Measurements from ENCODE around the gene CIRBP. TPM values are rescaled to one million over a fixed set of nuclear protein-coding genes. Genes with fewer than 3 reads are reported as not detected.

The CIRBP gene
- total and polyA plus RNA-seq, 2 of the 13 experiments (the other 11 are each of a cell fraction or from before 2014, with no cell fraction given), result 133 to 140 TPM

GRCh38 chr19:1269065-1269477 lies at the start of gene CIRBP (continued):
- TF ChIP-seq, protein P1, sequence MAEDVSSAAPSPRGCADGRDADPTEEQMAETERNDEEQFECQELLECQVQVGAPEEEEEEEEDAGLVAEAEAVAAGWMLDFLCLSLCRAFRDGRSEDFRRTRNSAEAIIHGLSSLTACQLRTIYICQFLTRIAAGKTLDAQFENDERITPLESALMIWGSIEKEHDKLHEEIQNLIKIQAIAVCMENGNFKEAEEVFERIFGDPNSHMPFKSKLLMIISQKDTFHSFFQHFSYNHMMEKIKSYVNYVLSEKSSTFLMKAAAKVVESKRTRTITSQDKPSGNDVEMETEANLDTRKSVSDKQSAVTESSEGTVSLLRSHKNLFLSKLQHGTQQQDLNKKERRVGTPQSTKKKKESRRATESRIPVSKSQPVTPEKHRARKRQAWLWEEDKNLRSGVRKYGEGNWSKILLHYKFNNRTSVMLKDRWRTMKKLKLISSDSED (CRISPR knock-in tag; IDR thresholded peaks at IDR 0.05), result no peak
- TF ChIP-seq ZNF773 (CRISPR knock-in tag; IDR thresholded peaks at IDR 0.05; ENCODE audit: borderline replicate concordance) (peak; percentile 69; the same call in 1 of the 2 replicates), ZNF431 (CRISPR knock-in tag; IDR thresholded peaks at IDR 0.05; ENCODE audit: borderline replicate concordance, low read depth) (no peak; the same call in 1 of the 2 replicates), SKIL (CRISPR knock-in tag; IDR thresholded peaks at IDR 0.05; ENCODE audit: borderline replicate concordance) (no peak), SNAPC2 (CRISPR knock-in tag; IDR thresholded peaks at IDR 0.05) (0 out of 2 replicates have a peak, but pooled peaks have one; percentile 42), TCF7L2 (IDR thresholded peaks at IDR 0.05; ENCODE audit: low read depth, low read length) (no peak), CENPX (CRISPR knock-in tag; IDR thresholded peaks at IDR 0.05) (no peak), ZNF770 (CRISPR knock-in tag; IDR thresholded peaks at IDR 0.05) (no peak), ZNF768 (CRISPR knock-in tag; IDR thresholded peaks at IDR 0.05) (no peak; the same call in 1 of the 2 replicates), SRF (IDR thresholded peaks at IDR 0.05; ENCODE audit: low read depth, low read length) (no peak), ZNF124 (CRISPR knock-in tag; IDR thresholded peaks at IDR 0.05) (no peak), ZNF317 (CRISPR knock-in tag; IDR thresholded peaks at IDR 0.05) (no peak), ZSCAN31 (CRISPR knock-in tag; IDR thresholded peaks at IDR 0.05; ENCODE audit: low read depth) (no peak), HDAC6 (IDR thresholded peaks at IDR 0.05; ENCODE audit: low read depth, low read length) (no peak), NCOR1 (IDR thresholded peaks at IDR 0.05; ENCODE audit: borderline replicate concordance, low read length) (no peak), ZNF235 (CRISPR knock-in tag; IDR thresholded peaks at IDR 0.05; ENCODE audit: borderline replicate concordance) (no peak), ZBTB1 (CRISPR knock-in tag; IDR thresholded peaks at IDR 0.05; ENCODE audit: borderline replicate concordance) (no peak), ZFP36L1 (CRISPR knock-in tag; IDR thresholded peaks at IDR 0.05) (no peak)
- TF ChIP-seq, protein P2, sequence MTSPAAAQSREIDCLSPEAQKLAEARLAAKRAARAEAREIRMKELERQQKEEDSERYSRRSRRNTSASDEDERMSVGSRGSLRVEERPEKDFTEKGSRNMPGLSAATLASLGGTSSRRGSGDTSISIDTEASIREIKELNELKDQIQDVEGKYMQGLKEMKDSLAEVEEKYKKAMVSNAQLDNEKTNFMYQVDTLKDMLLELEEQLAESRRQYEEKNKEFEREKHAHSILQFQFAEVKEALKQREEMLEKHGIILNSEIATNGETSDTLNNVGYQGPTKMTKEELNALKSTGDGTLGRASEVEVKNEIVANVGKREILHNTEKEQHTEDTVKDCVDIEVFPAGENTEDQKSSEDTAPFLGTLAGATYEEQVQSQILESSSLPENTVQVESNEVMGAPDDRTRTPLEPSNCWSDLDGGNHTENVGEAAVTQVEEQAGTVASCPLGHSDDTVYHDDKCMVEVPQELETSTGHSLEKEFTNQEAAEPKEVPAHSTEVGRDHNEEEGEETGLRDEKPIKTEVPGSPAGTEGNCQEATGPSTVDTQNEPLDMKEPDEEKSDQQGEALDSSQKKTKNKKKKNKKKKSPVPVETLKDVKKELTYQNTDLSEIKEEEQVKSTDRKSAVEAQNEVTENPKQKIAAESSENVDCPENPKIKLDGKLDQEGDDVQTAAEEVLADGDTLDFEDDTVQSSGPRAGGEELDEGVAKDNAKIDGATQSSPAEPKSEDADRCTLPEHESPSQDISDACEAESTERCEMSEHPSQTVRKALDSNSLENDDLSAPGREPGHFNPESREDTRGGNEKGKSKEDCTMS (CRISPR knock-in tag; conservative IDR thresholded peaks at IDR 0.05), result no peak

Data from HepG2 (cell line).